Ishikawa (cell line): Measurements from ENCODE around the gene CFAP90.

Source experiments
- MAX ChIP-seq: IDR thresholded peaks from 2 replicates; pipeline ENCODE4 v1.6.1; 2012
- TAF1 ChIP-seq: IDR thresholded peaks from 2 replicates; pipeline ENCODE4 v1.6.1; 2012; ENCODE audit warnings: low read depth, mild to moderate bottlenecking
- USF1 ChIP-seq: IDR thresholded peaks from 2 replicates; pipeline ENCODE4 v1.6.1; 2012

DNA sequence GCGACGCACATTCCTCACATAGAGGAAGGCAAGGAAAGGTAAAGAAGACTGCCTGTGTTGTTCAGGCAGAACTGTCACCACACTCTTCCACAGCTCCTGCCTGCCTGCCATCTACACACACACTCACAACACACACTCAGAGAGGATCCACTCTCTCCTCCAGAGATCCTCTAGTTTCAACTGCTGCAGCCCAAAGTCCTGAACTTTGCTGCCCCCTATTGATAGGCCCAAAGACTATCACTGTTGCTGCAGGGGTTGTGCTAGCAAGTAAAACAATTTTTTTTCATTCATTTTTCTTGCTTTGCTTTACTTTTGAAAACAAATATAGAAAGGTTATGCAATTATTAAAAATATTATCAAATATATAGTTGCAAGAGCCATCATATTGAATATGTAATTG is 5.9 kb upstream of the CFAP90 start:
- TF ChIP-seq USF1 (no peak), TAF1 (no peak), MAX (no peak)
